Nucleus accumbens (tissue), 56 donors: Measurements from ENCODE around the gene STK10.
"Not testable (repeated sequence)": the region's sequence is repeated elsewhere in the genome, so short reads cannot be mapped to it uniquely, and the experiment has no call there.

Experiments used
- DNase-seq, 56 donors: peaks; one replicate each; lab custom pipeline; 2025; lab: John Stamatoyannopoulos, UW

Gene STK10

DNA sequence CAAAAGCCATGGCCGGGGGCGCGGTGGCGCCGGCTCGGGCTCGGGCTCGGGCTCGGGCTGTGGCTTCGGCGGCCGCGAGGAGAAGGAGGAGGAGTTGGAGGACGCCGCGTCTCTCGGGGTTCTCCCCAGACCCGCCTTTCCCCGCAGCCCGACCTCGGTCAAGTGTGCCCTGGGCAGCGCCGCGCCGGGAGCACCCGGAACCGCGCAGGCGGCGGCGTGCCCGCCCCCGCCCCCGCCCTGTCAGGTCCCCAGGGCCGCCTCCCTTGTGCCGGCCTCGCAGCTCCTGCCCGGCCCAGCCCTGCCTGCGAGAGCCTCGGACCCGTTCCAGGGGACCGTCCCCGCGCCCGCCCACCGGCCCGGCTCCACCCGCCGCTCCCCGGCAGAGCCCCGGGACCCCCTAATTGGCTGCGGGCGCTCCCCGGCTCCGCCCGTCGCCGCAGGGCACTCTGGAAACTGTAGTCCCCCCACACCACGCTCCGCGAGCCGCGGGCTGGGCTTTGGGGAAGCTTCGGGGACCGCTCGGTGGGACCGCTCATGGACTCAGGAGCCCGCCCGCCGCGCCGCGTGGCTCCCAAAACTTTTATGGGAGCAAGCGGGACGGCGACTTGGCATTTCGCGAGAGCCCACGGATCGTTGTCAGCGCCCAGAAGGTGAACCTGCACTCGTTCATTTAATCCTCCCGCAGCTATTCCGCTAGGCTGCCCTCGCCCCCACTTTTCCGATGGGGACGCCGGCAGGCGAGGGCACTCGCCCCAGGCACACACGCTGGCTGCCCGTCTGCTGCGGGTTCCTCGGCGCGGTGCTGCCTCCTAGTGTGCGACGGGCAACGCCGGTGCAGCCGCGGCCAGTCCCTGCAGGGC, at the start of gene STK10:
Gene STK10, minus strand, starts transcription at position 192 of the 860 bp plus-strand sequence. Its CDS starts 182 bp downstream, at position 10.
- DNase-seq = peak; percentile 32 to 94 (median 86)

DNA sequence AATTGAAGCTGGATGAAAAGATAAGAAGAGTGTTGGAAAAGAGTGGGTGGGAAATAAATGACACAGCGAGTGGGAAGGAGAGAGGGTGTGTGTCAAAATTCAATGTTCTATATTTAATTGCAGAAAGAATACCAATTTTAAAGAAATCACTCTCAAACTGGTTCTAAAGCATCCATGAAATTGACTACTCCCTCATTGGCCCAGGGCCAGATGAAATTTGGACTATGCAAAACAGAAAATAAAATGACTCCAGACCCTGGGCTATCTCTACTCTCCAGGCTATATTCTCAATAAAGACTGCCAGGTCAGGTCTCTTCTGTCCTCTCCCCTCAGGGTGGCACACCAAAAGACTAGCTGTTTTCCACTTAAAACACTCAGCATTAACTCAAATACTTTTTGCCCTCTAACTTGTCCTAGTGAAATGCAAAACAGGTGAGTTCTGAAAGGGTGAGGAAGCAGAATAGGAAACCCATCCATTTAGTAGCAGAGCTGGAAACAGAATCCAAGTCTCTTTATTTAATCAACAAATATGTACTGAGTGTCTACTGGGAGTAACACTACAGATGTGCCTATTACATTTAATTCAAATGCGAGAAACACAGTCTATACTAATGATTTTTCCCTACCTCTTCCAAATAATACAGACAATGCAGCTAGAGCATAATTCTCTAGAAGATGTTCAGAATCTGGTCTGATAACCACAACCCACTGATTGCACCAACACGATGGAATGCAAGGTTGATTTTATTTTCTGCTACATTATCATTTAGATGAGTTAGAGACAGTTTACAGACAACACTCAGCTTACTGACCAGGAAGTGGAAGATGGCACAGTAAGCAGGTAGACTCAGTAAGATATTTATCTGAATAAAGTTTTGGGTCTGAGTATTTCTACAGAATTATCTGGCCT, 48.1 kb upstream of the STK10 start:
- peak in 5 of 56 donors; percentile 3 to 20 (median 10) for DNase-seq

DNA sequence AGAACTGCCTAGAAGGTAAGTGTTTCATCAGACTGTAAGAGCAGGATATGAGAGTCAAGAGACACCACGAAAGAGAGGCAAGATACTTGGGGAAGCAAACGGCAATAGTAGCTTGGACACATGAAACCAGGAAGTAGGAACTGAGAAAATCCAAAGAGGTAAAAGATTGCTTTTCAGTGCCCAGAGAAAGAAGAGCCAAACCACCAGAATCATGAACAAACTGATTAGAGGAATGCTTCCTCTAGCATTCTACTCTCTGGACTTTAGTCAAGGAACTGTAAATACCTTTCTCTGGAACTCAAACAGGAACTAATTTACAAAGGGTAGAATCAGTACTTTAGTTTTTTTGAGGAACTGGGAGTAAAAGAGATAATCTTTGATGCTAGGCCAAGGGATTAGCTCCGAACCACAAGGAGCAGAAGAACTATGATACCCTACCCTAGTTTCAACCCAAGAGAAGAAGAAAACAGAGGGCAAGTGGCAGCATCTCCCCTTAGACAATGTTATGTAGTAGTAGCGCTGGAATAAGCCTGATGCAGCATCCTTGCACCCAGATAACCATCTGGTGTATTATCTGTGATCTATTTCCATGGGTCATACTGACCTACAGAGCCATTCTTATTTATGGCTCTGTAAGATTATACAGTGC, 47.2 kb upstream of the STK10 start:
- no peak for DNase-seq

DNA sequence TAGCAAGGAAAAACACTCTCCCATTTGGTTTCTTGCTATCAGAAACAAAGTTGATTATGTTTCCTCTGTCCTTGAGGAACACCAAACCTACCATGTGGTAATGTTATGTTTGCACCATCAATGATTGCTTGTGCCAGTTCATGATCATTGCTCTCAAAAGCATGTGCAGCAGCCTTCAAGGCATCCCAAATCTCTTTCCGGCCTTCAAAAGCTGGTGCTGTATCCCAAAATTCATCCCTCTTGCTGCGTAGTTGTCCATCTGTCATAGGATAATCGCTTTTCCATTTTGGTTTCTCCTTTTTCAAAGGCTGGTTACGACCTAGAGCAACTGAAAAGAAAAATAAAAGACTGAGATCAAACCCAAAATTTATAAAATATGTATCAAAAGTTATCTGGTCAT, 46.0 kb upstream of the STK10 start:
- no peak for DNase-seq

DNA sequence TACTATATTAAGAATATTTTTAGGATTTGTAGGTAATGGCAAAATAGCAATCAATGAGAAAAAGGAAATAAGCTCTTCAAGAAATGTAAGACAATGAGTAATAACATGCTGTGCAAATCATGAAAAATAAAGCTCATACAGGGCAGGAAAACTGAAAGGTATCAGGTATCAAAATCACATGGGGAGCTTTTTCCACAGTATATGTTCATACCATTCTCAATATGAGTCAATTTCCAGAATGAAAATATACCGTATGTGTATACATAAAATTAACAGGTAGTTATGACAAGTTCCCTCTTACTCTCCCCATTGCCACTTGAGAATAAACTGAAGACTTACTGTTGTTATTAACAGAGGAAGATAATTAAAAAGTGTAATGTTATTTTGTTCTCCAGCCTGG, 41.9 kb upstream of the STK10 start:
- no peak for DNase-seq

DNA sequence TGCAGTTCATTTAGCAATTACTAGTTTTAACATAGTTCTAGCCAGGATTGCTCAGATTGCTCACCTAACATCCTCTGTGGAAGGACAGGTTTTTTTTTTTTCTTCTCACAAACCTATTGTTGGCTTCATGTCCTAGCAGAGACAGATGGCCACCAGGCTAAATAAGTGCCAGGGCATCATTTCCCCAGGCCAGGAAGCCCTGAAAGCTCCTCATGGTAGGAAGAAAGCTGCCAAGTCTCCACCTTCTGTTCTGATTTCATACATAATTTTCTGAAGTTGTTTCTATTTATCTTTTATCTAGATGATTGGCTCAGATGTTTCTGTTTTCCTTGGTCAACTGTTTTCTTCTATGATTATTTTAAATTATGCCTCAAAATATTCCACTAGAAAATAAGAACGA, 37.0 kb upstream of the STK10 start:
- no peak for DNase-seq

DNA sequence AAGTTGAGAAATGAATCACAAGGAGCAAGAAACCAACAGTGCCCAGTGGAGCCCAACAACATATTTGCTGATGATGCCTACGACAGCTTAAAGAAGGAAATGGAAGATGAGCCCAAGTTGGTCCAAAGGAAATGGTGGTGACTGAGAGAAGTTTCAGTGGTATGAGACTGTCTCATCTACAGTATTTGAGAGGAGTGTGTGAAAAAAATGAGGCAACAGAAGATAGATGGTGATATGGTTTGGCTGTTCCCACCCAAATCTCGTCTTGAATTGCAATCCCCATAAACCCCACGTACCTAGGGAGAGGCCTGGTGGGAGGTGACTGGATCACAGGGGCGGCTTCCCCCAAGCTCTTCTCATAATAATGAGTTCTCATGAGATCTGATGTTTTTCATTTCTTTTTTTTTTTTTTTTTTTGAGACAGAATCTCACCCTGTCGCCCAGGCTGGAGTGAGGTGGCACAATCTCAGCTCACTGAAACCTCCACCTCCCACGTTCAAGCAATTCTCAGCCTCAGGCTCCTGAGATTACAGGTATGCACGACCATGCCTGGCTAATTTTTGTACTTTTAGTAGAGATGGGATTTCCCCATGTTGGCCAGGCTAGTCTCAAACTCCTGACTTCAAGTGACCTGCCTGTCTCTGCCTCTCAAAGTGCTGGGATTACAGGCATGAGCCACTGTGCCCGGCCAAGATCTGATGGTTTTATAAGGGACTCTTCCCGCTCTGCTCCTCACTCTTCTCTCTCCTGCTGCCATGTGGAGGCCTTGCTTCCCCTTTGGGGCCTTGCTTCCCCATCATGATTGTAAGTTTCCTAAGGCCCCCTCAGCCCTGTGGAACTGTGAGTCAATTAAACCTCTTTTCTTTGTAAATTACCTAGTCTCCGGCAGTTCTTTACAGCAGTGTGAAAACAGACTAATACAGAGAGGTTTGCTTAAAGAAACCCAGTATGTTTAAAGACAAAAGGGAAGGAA, 36.2 kb upstream of the STK10 start:
- peak in 6 of 56 donors; percentile 8 to 60 (median 16) for DNase-seq

DNA sequence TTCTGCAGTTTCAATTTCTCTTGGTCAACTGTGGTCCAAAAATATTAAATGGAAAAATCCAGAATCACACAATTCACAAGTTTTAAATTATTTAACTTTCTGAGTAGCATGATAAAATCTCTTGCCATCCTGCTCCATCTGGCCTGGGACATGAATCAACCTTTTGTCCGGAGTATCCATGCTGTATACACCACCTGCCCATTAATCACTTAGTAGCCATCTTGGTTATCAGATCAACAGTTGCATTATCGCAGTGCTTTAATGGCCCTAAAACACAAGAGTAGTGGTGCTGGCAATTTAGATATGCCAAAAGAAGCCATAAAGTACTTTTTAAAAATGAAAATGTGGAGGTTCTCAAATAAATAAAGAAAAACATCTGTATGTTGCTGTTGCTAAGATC, 31.3 kb upstream of the STK10 start:
- no peak for DNase-seq

DNA sequence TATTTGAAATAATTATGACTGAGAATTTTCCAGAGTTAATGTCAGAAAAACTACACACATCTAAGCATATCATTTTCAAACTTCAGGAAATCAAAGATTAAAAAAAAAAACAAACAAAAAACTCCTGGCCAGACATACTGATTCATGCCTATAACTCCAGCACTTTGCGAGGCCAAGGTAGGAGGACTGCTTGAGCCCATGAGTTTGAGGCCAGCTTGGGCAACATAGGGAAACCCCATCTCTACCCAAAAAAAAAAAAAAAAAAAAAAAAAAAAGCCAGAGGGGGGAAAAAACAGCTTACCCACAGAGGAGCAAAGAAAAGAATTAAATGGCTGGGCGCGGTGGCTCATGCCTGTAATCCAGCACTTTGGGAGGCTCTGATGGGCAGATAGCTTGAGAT, 28.3 kb upstream of the STK10 start:
- no peak for DNase-seq

DNA sequence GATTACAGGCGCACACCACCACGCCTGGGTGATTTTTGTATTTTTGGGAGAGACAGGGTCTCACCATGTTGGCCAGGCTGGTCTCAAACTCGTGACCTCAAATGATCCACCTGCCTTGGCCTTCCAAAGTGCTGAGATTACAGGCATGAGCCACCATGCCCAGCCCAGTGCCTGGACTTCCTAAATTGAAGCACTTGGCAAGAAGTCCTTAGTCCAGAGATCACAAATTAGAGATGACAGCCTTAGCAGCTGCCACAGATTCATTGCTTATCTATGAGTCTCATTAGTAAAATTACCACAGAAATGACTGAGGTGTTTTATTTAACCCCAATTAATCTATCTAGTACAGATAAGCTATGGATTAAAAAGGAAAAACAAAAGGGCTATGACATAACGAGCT, 25.1 kb upstream of the STK10 start:
- no peak for DNase-seq

DNA sequence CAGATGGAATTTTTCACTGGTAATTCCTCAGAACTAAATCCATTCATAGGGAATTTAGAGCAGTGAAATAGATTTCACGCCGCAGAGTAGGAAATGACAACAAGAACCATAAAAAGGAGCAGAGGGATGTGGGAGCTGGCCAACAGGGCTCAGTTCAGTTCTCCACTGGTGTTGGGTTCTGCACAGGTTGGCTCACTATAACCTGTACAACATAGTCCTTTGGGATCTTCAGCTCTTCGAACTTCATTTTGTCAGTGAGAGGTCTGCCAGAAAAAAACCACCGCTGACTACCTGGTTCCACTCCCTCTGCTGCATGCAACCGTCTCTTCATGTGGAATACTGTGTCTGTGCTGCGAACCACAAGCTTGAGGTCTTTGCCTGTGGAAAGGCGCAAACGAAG, 23.7 kb upstream of the STK10 start:
- no peak for DNase-seq

DNA sequence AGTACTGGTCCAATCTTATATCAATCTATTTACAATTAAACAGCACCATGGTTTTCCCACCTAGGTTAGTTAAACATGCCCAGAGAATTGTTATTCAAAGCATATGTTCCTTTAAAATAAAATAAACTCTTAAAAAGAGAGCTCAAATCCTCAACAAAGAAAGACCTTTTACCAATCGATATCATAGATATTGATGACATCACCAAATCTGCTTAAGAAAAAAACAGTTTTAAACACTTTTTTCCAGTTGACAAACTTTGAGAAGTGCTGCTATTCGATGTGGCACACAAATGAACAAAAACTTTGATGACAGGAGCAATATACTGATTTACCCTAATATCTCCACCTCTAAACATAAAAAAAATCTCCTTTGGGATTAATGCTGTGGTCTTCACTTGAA, 21.7 kb upstream of the STK10 start:
- no peak for DNase-seq

DNA sequence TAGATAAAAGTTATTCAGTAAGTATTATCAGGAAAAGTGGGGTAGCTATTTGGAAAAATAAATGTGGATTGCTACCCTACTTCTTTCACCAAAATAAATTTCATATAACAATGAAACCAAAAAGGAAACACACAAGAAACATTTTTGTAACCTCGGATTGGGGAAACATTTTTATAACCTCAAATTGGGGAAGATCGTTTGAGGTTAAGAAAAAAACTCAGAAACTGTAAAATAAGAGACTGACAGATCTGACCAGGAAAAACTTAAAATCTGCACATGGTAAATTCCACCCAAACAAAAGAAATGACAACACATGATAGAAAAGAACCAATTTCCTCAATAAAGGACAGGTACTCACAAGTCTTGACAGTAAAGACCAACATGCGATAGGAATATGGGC, 19.5 kb upstream of the STK10 start:
- DNase-seq = no peak

DNA sequence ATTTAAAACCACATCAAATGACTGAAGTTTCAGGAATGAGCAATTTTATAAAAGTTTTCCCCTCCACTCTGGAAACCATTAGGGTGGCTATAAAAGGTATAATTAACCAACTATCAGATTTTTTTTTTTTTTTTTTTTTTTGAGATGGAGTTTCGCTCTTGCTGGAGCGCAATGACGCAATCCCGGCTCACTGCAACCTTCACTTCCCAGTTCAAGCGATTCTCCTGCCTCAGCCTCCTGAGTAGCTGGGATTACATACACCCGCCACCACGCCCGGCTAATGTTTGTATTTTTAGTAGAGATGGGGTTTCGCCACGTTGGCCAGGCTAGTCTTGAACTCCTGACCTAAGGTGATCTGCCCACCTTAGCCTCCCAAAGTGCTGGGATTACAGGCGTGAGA, 18.0 kb upstream of the STK10 start:
- DNase-seq = not testable (repeated sequence)

DNA sequence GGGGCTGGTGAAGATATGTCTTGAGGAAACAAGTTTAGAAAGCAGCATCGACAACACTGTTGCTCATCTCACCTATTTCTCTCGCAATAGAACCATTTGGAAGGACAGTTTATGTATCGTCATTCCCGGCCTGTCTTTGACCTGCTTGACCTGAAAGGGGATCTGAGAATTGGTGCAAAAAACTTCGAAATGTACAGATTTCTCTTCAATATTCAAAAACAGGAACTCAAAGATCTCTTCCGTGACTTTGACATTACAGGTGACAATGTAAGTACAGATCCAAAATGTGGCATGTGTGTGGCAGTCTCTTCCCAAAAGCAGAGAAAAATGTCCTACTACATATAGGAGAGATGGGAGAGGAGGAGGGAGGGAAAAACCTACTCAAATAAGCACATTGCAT, 12.5 kb upstream of the STK10 start:
- no peak for DNase-seq

DNA sequence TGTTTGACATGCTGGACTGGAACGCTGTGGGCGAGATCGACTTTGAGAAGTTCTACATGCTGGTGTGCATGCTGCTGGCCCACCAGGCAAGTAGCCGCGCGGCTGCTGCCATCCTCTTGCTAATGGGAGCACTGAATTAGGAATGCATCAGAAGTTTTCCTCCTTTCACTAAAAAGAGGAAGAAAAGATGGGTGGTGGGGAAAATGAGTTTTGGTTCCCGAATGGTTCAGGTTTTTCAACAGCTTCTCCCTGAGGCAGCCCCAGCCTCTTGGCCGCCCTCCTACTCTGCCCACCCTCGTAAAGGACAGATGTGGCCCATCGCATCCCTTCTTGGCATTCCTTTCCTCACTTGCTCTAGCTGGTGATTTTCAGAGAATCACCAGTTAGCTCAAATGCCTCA, 11.4 kb upstream of the STK10 start:
- DNase-seq = no peak

DNA sequence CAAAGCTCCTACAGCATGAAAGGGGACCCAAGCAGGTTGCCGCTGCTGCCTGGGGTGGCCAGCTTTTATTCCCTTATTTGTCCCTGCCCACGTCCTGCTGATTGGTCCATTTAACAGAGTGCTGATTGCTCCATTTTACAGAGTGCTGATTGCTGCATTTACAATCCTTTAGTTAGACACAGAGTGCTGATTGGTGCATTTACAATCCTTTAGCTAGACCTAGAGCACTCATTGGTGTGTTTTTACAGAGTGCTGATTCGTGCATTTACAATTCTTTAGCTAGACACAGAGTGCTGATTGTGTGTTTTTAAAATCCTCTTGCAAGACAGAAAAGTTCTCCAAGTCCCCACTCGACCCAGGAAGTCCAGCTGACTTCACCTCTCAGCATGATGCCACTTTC, 9.8 kb upstream of the STK10 start:
- DNase-seq = not testable (repeated sequence)

DNA sequence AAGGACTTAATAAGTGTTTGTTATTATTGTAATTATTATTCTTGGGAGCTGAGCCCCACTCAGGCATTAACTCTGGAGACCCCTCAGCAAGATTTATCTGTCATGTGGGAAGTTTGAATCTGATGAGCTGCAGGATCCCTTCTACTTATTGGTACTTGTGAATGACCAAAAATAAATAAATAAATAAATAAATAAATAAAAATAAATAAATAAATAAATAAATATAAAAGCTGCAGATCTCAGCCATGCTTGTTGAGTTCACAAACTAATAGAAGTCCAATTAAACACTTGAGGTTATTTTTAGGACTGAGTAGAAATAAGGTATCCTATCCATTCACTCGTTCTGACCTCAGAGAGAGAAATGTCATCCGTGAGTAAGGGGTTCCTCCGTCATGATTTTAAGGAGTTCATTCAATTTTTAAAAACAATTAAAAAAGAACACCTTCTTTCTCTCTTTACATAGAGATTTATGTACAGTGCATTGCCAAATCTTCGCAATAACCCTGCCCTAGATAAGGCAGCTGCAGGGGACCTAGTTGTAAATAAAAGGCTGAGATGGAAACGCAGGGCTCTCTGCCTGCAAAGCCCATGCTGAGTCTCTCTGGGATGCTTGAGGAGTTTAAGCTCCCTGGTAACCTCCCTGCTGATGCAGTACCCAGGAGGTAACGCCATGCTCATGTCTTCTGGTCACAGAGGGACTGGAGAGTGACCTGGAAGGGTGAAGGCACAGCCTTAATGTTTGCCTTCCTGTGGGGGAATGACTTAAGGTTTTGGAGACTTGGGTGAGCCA, 7.2 kb upstream of the STK10 start:
- DNase-seq = no peak

DNA sequence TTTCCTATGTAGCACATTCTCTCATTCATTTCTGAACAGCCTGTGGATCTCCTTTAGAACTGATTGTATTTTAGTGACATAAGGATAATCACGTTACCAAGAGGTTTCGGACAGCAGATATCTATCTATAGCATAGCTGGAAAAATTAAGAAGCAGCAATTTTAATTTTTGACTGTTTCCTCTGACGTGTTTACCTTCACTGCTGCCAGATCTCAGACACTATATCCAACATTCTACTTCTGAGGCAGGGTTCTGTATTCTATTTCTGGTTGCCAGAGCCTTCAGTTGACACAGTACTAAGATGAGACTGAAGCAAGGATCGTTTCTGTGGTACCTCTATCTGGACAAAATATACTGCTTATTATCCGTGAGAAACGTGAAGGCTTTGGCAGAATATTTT, 5.8 kb upstream of the STK10 start, which contains the start of gene EFCAB9:
Gene EFCAB9, plus strand, starts transcription at position 301 of the 400 bp plus-strand sequence. Its CDS starts 1 bp downstream, at position 302.
- DNase-seq = no peak
